Activated CD8-positive, alpha-beta memory T cell treated with anti-CD3 and anti-CD28 coated beads for 4 hours (primary cell): ENCODE data around the gene ANAPC16.
"Not testable (repeated sequence)": the region's sequence is repeated elsewhere in the genome, so short reads cannot be mapped to it uniquely, and the experiment has no call there.

ENCODE experiments used
- DNase-seq, 2 donors: peaks; one replicate each; pipeline ENCODE4 v3.0.0-alpha.2; 2020; ENCODE audit warnings: low read depth in 2 of 2

ANAPC16 gene

DNA sequence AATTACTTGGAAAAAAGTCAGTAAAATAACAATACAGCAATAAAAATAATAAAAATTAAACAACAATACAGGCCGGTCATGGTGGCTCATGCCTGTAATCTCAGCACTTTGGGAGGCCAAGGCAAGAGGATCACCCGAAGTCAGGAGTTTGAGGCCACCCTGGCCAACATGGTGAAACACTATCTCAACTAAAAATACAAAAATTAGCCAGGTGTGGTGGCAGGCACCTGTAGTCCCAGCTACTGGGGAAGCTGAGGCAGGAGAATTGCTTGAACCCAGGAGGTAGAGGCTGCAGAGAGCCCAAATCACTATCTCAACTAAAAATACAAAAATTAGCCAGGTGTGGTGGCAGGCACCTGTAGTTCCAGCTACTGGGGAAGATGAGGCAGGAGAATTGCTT is 4.0 kb upstream of the ANAPC16 start:
- DNase-seq: not testable (repeated sequence)

GRCh38 chr10:72218325-72218724 is 2.5 kb downstream of the ANAPC16 start:
- DNase-seq: no peak

DNA sequence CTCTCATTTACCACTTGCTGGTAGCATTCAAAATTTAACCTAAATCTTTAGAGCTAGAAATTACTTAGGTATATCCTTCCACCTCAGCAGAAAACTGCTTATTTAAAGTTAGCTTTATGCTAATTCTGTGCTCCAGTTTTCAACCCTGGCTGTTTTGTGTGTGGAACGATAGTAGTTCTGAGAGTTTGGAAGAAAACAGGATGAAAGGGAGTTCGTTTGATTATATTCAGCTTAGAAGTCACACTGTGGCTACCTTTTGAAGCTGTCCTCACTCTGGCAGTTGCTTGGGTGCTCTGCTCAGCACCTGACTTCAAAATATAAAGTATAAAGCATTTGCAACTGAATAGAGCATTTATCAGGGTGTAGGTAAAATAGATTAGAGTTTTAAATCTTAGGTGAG is 2.9 kb downstream of the ANAPC16 start:
- no peak for DNase-seq

- no peak for DNase-seq
Measured at GRCh38 chr10:72219235-72219814, 3.5 kb downstream of the ANAPC16 start.

GRCh38 chr10:72220637-72221036 is 4.8 kb downstream of the ANAPC16 start:
- no peak for DNase-seq

DNA sequence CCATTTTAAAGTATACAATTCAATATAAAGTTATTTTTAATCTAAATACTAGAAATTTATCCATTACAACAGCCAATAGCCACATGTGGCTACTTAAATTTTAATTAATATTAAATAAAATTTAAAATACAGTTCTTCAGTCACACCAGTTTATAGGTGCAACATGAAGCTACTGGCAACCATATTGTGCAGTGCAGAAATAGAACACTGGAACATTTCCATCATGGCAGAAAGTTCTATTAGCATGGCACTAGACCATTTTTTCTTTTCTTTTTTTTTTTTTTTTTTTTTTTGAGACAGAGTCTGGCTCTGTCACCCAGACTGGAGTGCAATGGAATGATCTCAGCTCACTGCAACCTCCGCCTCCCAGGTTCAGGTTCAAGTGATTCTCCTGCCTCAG is 5.5 kb downstream of the ANAPC16 start:
- DNase-seq: no peak

GRCh38 chr10:72223743-72224101 is 7.9 kb downstream of the ANAPC16 start:
- no peak for DNase-seq

DNA sequence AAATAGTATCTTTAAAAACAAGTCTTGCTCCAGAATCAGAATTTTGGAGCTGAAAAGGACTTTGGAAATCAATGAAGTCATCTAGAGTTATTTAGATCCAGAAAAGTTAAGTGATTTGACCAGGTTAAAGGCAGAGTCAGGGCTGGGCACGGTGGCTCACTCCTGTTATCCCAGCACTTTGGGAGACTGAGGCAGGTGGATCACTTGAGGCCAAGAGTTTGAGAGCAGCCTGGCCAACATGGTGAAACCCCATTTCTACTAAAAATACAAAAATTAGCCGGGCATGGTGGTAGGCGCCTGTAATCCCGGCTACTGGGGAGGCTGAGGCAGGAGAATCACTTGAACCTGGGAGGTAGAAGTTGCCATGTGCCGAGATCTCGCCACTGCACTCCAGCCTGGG is 8.4 kb downstream of the ANAPC16 start:
- DNase-seq: not testable (repeated sequence)

DNA sequence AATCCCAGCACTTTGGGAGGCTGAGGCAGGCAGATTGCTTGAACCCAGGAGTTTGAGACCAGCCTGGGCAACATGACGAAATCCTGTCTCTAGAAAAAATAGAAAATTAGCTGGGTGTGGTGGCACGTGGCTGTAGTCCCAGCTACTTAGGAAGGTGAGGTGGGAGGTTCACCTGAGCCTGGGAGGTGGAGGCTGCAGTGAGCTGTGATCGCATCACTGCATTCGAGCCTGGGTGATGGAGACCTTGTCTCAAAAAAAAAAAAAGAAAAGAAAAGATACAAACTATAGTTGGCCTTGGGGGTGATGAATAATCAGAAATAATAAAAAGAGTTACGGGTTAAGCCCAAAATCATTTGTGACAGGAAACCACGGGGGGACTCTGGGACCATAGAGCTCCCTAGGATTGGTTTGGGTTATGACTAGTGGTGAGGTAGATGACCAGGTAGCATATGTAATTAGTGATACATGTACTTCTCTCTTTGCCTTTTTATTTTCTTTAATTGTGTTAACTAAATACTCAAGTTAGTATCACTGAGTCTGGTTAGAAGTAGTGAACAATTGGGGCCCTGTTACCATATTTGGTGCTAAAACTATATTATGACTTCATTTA is 10.7 kb downstream of the ANAPC16 start:
- DNase-seq: no peak

GRCh38 chr10:72227826-72228225 is 12.0 kb downstream of the ANAPC16 start:
- no peak for DNase-seq

DNA sequence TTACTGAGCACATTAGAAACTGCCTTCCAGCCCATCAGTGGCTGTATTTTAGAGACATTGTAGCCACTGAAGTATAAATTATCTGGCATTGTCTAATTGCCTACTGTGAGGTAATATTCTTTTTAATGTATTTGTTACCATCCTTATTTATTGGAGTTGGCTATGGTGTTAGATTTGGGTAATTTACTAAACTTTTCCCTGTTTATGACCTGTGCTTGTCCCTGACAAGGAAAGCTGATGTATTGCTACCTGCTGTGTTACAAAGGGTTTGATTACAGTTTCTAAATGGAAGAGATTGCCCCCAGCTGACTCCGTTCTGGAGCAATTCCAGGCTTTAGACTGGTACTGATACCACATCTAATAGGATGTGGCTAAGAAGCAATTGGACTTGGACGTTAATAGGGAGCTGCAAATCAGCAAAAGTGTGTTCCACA is 12.5 kb downstream of the ANAPC16 start:
- DNase-seq: no peak

DNA sequence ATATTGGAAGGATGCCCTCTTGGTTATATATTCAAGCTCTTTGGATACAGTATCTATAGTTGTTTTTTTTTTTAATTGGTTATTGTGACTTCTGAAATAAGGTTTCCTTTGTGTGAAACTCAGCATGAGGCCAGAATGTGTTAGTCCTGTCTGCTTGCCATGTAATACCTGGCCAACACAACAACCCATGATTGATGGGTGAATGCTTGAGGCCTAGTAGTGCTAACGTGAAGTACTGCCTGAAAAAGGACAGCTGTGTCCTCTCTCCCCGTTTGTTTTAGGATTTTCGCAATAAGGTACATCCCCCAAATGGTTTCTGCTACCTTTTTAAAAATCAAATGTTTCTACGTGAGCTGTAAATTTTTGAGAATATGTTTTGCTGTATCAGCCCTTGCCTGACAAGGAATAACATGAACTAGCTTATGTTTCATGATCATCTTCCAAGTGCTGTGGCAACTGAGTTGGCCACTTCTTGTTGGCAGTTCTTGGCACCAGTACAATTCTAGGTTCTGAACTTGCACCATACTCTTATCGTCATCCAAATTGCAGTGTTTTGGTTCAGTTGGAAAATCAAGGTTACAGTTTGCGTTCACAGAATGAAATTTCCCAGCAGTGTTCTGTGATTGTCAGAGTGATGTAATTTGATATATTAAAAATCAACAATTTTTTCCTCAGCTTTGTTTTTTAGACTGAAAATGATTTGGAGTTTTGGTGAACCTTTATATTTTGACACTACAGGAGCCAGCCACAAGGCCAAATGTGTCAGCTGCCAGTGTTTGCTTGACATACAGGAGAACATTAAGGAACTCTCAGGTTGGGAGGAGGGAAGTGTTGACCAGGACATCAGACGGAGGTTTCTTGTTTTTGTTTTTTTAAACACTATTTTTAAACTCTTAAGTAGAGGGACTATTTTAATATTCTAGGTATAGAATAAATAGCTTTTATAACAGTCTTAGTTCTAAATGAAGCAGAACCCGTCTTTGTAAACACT is 13.7 kb downstream of the ANAPC16 start:
- no peak for DNase-seq

- no peak for DNase-seq
Measured at GRCh38 chr10:72233621-72234020, 17.8 kb downstream of the ANAPC16 start.

GRCh38 chr10:72234560-72235095 is 18.8 kb downstream of the ANAPC16 start:
- DNase-seq: no peak

DNA sequence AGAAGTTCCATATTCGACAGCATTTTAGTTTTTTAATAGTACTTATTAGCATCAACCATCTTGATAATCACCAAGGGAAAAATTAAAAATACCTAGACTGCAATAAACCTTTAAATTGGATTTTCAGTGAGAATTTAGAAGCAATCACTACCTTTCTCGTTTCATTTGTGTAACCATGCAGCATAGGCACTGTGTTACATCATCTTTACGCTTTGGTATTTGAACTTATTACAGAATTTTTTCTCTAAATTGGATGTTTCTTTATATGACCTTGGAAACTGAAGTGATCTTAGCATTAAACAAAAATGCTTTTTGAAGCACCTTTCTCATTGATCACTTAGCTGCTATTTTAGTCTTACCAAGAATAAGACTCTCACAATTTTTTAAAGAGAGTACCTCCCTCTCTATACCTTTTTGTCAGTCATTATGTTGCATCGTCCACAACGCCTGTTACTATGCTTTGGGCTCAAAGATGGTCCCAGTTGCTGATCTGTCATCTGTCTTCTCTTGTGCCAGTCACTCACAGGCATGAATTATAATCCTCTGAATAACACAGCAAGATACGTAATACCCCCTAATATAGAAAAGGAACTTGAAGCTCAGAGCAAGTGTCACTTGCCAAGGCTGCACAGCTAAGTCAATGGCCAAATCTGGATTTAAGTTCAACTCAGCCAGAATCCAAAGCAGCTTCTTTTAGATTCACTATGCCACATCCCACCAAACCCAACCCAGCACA is 19.9 kb downstream of the ANAPC16 start:
- no peak for DNase-seq

DNA sequence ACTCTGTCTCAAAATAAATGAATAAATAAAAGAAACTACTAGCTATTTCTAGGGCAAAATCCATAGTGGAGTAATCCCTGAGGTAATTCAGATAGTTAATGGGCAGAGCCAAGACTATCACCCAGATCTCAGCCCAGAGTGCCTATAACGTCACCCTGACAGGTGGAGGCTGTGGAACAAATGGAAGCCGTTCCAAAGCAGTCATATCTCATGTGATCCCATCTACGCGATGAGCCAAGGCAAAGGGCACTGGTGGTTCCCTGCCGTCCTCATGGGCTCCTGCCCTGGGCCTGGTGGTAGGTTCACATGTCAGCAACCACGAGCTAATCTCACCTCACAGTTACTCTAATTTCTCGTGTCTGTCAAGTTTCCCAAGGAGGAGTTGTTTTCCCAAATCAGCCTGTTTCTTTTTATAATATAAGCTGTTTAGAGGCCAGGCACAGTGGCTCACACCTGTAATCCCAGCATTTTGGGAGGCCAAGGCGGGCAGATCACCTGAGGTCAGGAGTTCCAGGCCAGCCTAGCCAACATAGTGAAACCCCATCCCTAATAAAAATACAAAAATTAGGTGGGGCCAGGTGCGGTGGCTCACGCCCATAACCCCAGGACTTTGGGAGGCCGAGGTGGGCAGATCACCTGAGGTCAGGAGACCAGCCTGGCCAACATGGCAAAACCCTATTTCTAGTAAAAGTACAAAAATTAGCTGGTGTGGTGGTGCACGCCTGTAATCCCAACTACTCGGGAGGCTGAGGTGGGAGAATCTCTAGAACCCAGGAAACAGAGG is 22.8 kb downstream of the ANAPC16 start:
- DNase-seq: no peak

- no peak for DNase-seq
Measured at GRCh38 chr10:72239409-72239808, 23.6 kb downstream of the ANAPC16 start.

GRCh38 chr10:72240371-72240770 is 24.6 kb downstream of the ANAPC16 start:
- no peak for DNase-seq

DNA sequence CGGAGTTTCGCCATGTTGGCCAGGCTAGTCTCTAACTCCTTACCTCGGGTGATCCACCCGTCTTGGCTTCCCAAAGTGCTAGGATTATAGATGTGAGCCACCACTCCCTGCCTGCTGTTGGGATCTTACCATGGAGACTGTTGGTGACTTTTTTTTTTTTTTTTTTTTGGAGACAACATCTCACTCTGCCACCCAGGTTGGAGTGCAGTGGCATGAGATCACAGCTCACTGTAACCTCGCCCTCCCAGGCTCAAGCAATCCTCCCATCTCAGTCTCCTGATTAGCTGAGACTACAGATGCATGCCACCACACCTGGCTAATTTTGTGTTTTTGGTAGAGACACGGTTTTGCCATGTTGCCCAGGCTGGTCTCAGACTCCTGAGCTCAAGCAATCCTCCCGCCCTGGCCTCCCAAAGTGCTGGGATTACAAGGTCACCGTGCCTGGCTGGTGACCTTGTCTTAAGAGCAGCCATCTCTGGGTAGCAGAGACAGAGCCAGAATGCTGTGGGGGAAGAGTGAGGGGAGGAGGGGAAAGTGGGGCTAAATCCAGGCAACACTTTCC is 26.0 kb downstream of the ANAPC16 start:
- DNase-seq: no peak

- no peak for DNase-seq
Measured at GRCh38 chr10:72242675-72243074, 26.9 kb downstream of the ANAPC16 start.
